Superior temporal gyrus (tissue), 1 donor: ENCODE data around the gene DOC2B.

Source experiments
- DNase-seq: peaks from one replicate; pipeline ENCODE4 v3.0.0-alpha.2; 2016; ENCODE audit errors: extremely low spot score

Gene DOC2B

DNA sequence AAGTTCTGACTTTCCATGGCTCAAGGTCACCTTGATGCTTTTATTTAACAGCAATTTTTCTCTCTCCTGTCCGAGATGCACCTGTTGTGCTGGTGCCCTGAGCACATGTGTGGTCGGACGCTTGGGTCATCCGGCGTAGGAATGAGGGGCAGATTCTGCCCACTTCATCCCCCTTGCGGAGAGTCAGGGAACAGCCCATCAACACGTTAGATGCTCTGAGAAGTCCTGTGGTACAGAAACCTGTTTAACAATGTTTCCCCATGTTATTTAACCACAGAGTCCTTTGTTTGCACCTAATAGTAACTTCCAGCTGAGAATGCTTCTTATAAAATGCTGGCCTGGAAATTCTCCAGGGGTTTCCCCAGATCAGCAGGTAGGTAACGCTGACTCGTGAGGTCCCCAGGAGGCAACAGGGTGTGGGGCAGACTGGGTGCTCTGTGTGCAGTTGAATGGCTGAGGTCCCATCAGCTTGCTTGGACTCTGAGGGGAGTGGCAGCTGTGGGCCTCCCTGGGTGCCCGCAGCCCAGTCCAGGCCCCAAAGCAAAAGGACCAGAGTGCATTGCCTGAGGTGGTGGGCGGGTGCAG, 17.8 kb downstream of the DOC2B start:
- no peak for DNase-seq

DNA sequence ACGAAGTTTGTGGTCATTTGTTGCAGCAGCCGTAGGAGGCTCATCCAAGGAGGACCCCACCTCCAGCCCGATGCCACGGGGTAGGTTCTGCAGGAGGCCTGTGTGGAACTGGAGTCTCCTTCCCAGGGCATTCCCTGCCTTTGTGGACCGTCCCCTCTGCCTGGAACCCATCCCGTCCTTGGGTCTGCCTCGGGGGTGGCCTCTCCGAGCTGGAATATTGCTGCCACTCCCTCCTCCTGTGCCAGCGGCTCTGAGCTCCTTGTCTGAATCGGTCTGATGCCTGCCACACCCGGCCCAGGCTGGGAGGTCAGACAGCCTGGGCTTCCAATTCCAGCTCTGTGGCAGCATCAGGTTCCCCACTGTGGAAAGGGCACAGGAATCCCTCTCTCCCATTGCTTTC, 18.8 kb downstream of the DOC2B start:
- no peak for DNase-seq

- no peak for DNase-seq
These were observed 20.0 kb downstream of the DOC2B start for GRCh38 chr17:161481-161880.

GRCh38 chr17:160336-160735, 21.1 kb downstream of the DOC2B start:
- DNase-seq: no peak

DNA sequence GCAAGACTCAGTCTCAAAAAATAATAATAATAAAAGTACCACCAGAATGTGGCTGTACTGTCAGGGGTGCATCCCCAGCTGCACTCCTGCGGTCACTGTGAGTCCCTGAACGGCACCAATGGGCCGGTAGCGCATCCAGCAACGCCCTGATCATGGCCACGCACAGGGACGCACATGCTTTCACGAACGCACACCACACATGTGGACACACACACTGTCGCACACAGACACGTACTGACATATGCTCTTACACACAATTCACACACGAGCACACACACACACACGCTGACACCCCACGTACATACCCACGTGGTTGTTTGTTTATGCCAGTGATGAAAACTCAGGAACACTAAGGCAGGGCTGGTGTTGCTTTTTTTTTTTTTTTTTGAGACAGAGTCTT, 21.8 kb downstream of the DOC2B start:
- DNase-seq: no peak

- no peak for DNase-seq
These were observed 23.1 kb downstream of the DOC2B start for GRCh38 chr17:158379-158778.

GRCh38 chr17:157901-158300, 23.5 kb downstream of the DOC2B start:
- DNase-seq: no peak

- no peak for DNase-seq
These were observed 24.5 kb downstream of the DOC2B start for GRCh38 chr17:156946-157345.

- no peak for DNase-seq
These were observed 25.3 kb downstream of the DOC2B start for GRCh38 chr17:156094-156621.

DNA sequence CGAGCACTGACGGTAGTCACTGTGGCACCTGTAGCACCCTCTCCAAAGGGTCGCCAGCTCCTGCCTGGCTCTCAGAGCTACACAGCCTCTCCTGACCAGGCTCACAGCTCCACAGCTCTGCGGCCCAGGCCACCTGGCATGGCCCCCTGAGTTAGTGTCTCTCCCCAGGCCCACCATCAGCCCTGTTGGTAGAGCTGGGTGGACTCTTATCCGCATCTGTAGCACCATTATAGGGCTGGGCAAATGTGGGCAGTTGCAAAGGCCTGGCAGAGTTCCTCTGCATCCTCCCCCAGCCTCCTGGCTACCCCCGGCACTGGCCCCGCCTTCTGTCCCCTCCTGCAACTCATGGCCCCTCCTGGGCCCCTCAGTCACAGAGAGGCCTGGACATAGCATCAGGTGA, 25.9 kb downstream of the DOC2B start:
- no peak for DNase-seq

DNA sequence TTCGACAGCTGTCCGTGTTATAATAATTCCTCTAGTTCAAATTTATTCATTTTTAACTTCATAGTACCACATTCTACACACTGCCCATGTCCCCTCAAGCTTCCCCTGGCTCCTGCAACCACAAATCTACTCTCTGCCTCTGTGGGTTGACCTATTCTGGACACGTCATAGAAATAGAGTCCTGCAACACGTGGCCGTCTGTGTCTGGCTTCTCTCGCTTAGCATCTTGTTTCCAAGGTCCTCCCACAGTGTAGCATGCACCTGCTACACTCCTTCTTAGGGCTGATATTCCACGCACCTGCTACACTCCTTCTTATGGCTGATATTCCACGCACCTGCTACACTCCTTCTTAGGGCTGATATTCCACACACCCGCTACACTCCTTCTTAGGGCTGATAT, 27.6 kb downstream of the DOC2B start:
- no peak for DNase-seq

- no peak for DNase-seq
These were observed 28.5 kb downstream of the DOC2B start for GRCh38 chr17:152860-153420.

DNA sequence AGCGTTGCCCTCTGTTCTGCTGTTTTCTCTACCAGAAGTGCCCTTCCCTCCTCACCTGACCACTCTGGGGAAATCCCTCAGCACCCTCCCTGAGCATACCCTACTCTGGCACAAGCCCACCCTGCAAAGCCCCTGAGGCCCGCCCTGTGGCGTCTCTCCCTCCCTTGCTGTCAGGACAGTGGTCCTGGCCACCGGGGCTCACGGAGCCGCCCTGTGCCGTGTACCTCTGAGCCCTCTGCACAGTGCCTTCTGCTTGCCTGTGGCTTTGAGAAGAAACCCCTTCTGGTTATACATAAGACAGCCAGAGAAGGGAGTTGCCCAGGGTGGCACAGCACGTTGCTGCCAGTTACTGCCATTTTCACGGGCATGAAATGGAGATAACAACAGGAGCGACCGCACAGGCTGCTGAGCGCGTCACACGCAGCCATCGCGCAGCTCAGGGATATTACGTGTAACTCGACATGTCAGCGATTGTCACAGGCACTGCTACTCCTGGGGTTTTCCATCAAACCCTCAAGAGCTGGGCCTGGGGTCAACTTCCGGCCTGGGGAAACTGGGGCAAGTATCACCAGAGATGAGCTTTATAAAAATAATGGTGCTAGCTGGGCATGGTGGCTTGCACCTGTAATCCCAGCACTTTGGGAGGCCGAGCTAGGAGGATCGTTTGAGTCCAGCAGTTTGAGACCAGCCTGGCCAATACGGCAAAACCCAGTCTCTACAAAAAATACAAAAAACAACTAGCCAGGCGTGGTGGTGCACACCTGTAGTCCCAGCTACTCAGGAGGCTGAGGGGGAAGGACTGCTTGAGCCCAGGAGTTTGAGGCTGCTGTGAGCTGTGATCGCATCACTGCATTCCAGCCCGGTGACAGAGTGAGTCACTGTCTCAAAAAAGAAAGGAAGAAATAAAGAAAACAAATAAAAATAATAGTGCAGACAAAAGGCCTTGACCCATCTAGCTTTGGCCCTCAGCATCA, 29.3 kb downstream of the DOC2B start:
- DNase-seq: no peak

GRCh38 chr17:151004-151403, 30.4 kb downstream of the DOC2B start:
- no peak for DNase-seq

DNA sequence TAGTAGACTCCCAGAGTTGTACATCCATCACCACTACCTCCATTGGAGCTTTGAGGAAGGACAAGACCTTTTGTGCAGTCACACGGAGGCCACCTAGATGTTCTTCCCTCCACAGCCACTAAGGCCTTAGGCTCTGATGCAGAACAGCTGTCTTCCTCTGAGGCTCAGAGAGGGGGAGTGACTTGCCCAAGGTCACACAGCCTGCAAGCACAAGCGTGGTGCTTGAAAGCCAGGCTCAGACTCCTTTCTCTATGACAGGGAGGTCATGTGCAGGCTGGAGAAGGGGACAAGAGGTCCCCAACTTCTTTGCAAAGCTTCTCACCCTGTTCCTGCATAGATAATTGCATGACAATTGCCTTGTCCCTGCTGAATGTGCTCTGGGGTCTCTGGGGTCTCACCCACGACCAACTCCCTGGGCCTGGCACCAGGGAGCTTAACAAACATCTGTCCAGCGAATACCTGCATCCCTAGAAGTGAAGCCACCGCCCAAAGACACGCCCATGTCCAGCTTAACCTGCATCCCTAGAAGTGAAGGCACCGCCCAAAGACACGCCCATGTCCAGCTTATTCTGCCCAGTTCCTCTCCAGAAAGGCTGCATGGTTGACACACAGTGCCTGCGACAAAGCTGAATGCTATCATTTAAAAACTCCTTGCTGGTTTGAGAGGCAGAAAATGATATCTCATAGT, 31.4 kb downstream of the DOC2B start:
- no peak for DNase-seq

DNA sequence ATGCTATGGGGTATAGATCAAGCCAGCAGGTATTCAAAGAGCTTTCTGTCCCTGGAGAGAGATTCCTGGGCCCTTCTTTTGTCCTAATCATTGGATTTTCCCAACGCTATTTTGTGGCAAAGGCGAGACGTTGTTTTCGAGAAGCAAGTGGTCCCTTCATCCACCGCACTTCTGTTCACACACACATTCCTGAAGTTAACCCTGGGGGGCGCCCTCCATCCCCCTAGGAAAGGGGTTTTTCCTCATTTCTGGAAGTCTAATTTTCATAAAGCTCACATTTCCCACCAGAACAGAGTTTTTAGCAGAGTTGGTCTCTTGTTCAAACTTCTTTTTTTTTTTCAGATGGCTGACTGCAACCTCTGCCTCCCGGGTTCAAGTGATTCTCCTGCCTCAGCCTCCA, 32.2 kb downstream of the DOC2B start:
- no peak for DNase-seq

GRCh38 chr17:148757-149156, 32.7 kb downstream of the DOC2B start:
- DNase-seq: no peak

- no peak for DNase-seq
These were observed 33.4 kb downstream of the DOC2B start for GRCh38 chr17:147796-148740.

- no peak for DNase-seq
These were observed 34.3 kb downstream of the DOC2B start for GRCh38 chr17:146983-147761.

DNA sequence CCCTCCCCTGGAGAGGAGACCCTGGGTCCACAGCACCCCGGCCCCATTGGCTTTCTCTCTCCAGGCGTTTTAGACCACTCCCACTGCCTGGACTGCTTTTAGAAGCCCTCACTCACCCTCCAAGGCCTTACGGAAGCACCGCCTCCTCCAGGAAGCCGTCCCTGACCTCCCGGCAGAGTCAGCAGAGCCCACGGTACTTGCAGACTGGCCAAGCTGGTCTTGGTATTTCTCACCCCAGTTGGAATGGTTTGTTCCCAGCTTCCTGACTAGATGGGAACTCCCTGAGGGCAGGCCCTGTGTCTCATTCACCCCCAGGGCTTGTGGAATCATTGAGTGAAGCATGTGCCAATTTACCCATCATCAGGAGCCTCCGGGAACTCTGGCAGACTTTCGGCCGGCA, 34.9 kb downstream of the DOC2B start:
- DNase-seq: no peak
